Measurements from ENCODE around the gene HM13. TPM values are rescaled to one million over a fixed set of nuclear protein-coding genes. Genes with fewer than 3 reads are reported as not detected.

The HM13 gene
- total and polyA plus RNA-seq, 2 of the 13 experiments (the other 11 are each of a cell fraction or from before 2014, with no cell fraction given): 118 to 243 TPM

DNA sequence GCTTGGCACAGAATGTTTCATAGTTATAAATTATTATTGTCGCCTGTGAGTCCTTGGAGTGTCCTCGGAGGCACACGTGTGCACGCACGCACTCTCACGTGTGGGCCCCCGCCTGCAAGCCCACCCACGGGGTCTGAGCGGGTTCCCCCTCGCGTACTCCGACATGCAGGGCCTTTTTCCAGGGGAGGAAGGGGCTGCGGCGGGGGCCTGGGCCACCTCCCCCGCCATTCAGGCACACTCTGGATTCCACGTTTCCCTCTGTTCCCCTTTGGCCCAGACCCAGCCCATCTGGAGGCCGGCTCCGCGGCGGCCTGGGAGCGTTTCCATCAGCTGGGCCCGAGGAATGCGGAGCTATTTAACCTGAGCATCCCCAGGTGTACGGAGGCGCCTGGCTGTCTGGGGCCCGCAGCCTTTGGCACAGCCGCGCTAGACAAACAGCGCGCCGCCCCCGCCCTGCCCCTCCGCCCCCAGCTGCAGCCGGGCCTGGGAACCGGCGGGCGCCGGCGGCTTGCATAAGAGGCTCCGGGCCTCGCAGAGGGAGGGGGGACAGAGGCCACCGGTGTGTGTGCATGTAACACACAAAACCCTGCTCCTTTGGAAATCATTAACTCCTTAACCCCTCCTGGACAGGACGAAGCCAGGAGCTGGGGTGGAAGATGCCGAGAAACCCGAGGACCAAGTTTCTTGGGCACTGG is 94.2 kb downstream of the HM13 start (continued):
- TF ChIP-seq, protein P1, sequence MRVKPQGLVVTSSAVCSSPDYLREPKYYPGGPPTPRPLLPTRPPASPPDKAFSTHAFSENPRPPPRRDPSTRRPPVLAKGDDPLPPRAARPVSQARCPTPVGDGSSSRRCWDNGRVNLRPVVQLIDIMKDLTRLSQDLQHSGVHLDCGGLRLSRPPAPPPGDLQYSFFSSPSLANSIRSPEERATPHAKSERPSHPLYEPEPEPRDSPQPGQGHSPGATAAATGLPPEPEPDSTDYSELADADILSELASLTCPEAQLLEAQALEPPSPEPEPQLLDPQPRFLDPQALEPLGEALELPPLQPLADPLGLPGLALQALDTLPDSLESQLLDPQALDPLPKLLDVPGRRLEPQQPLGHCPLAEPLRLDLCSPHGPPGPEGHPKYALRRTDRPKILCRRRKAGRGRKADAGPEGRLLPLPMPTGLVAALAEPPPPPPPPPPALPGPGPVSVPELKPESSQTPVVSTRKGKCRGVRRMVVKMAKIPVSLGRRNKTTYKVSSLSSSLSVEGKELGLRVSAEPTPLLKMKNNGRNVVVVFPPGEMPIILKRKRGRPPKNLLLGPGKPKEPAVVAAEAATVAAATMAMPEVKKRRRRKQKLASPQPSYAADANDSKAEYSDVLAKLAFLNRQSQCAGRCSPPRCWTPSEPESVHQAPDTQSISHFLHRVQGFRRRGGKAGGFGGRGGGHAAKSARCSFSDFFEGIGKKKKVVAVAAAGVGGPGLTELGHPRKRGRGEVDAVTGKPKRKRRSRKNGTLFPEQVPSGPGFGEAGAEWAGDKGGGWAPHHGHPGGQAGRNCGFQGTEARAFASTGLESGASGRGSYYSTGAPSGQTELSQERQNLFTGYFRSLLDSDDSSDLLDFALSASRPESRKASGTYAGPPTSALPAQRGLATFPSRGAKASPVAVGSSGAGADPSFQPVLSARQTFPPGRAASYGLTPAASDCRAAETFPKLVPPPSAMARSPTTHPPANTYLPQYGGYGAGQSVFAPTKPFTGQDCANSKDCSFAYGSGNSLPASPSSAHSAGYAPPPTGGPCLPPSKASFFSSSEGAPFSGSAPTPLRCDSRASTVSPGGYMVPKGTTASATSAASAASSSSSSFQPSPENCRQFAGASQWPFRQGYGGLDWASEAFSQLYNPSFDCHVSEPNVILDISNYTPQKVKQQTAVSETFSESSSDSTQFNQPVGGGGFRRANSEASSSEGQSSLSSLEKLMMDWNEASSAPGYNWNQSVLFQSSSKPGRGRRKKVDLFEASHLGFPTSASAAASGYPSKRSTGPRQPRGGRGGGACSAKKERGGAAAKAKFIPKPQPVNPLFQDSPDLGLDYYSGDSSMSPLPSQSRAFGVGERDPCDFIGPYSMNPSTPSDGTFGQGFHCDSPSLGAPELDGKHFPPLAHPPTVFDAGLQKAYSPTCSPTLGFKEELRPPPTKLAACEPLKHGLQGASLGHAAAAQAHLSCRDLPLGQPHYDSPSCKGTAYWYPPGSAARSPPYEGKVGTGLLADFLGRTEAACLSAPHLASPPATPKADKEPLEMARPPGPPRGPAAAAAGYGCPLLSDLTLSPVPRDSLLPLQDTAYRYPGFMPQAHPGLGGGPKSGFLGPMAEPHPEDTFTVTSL (CRISPR knock-in tag; IDR thresholded peaks at IDR 0.05; ENCODE audit: borderline replicate concordance): peak; percentile 95; the same call in 1 of the 2 replicates
- TF ChIP-seq, protein P2, sequence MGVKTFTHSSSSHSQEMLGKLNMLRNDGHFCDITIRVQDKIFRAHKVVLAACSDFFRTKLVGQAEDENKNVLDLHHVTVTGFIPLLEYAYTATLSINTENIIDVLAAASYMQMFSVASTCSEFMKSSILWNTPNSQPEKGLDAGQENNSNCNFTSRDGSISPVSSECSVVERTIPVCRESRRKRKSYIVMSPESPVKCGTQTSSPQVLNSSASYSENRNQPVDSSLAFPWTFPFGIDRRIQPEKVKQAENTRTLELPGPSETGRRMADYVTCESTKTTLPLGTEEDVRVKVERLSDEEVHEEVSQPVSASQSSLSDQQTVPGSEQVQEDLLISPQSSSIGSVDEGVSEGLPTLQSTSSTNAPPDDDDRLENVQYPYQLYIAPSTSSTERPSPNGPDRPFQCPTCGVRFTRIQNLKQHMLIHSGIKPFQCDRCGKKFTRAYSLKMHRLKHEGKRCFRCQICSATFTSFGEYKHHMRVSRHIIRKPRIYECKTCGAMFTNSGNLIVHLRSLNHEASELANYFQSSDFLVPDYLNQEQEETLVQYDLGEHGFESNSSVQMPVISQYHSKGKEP (CRISPR knock-in tag; IDR thresholded peaks at IDR 0.05): peak; percentile 90
- TF ChIP-seq ZNF552 (CRISPR knock-in tag; IDR thresholded peaks at IDR 0.05; ENCODE audit: borderline replicate concordance) (peak; percentile 99), ZMYM2 (CRISPR knock-in tag; IDR thresholded peaks at IDR 0.05) (peak; percentile 94), TARDBP (CRISPR knock-in tag; IDR thresholded peaks at IDR 0.05) (peak; percentile 100), ZNF264 (CRISPR knock-in tag; IDR thresholded peaks at IDR 0.05) (peak; percentile 91; the same call in 1 of the 2 replicates), JUNB (CRISPR knock-in tag; IDR thresholded peaks at IDR 0.05; ENCODE audit: borderline replicate concordance) (peak; percentile 95), NFIB (CRISPR knock-in tag; IDR thresholded peaks at IDR 0.05; ENCODE audit: borderline replicate concordance) (no peak), MBD4 (IDR thresholded peaks at IDR 0.05; ENCODE audit: borderline replicate concordance, low read length) (no peak), RFXAP (CRISPR knock-in tag; IDR thresholded peaks at IDR 0.05; ENCODE audit: borderline replicate concordance) (peak; percentile 97), IRF2 (CRISPR knock-in tag; IDR thresholded peaks at IDR 0.05) (peak; percentile 99; the same call in 1 of the 2 replicates), KMT2B (CRISPR knock-in tag; IDR thresholded peaks at IDR 0.05) (peak; percentile 71), PAWR (CRISPR knock-in tag; IDR thresholded peaks at IDR 0.05; ENCODE audit: borderline replicate concordance) (no peak), SETDB1 (CRISPR knock-in tag; IDR thresholded peaks at IDR 0.05; ENCODE audit: borderline replicate concordance) (no peak), NFKBIZ (CRISPR knock-in tag; IDR thresholded peaks at IDR 0.05) (peak; percentile 99)
- TF ChIP-seq, protein P3, sequence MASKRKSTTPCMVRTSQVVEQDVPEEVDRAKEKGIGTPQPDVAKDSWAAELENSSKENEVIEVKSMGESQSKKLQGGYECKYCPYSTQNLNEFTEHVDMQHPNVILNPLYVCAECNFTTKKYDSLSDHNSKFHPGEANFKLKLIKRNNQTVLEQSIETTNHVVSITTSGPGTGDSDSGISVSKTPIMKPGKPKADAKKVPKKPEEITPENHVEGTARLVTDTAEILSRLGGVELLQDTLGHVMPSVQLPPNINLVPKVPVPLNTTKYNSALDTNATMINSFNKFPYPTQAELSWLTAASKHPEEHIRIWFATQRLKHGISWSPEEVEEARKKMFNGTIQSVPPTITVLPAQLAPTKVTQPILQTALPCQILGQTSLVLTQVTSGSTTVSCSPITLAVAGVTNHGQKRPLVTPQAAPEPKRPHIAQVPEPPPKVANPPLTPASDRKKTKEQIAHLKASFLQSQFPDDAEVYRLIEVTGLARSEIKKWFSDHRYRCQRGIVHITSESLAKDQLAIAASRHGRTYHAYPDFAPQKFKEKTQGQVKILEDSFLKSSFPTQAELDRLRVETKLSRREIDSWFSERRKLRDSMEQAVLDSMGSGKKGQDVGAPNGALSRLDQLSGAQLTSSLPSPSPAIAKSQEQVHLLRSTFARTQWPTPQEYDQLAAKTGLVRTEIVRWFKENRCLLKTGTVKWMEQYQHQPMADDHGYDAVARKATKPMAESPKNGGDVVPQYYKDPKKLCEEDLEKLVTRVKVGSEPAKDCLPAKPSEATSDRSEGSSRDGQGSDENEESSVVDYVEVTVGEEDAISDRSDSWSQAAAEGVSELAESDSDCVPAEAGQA (IDR thresholded peaks at IDR 0.05; ENCODE audit: low read depth): no peak; the same call in none of the 2 replicates
- TF ChIP-seq, protein P3 (CRISPR knock-in tag; IDR thresholded peaks at IDR 0.05; ENCODE audit: borderline replicate concordance): peak; percentile 96; the same call in 1 of the 2 replicates

Measured in HepG2 (cell line).